VCaP (cell line): ENCODE measurements around the gene NPSR1.
A peak's percentile ranks its signal among the peaks of the same experiment; 100 is the strongest.

Experiments used
- H3K27ac ChIP-seq: fragments of 450-650 bp; 2 replicates; pipeline ENCODE4 v1.5.1; 2017
- CTCF ChIP-seq: fragments of 450-650 bp; conservative IDR thresholded peaks from 2 replicates; pipeline ENCODE4 v1.5.1; 2017; ENCODE audit warnings: mild to moderate bottlenecking, moderate library complexity

The NPSR1 gene

DNA sequence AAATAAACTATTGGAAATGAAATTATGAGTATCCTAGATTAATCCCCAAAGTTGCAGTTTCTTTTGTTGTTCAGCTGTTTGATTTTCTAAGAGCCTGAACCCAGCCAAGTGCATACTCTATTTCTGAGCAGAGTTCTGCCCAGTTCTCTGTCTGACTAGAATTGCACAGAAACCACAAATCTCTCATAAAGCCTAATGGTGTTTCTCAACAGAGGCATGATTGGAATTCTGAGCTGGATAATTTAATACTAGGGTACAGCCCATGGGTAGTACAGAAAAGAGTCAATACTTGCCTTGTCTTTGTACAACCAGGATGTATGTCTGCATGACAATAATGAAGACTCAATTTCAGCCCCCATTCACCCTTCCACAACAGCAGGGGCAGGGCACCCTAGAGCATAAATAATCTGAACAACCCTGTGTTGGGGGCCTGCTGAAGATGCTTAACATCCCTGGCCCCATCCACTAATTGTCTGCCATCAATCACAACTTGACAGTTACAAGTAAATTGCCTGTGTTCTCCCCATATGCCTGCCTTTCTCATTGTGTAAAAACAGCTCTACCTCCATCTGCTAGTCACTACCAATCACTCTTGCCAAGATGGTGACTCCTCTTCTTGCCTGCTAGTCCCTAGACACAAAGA is 114.4 kb downstream of the NPSR1 start:
- H3K27ac ChIP-seq = no peak overlapping the region
- no peak for TF ChIP-seq CTCF

DNA sequence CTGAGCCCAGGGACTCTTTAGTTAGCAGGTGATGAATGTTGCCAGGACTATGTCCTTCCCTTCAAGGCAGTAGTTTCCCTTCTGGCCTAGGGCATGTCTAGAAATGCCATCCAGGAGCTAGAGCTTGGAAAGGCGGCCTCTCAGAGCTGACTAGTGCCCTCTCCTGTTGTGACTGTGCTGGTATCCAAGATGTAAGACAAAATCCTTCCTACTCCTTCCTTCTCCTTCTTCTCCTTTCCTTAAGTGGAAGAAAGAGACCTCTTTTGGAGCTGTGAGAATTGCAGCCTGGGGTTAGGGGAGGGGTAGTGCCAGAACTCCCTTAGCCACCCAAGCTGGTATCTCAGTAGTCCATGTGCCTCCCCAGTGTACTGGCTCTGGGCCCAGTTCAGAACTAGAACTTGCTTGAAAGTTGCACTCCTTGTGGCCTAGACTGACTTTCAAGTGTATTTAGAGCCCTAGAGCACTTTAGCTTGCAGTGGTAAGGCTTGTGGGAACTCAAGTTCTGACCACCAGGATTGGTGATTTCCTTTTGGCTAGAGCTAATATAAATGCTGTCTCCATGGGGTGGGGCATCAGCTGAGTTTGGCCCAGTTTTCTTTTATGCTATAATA is 118.8 kb downstream of the NPSR1 start:
- no peak overlapping the region for H3K27ac ChIP-seq
- no peak for TF ChIP-seq CTCF

GRCh38 chr7:34780546-34780945 is 122.5 kb downstream of the NPSR1 start:
- no peak for TF ChIP-seq CTCF
- no peak overlapping the region for H3K27ac ChIP-seq

GRCh38 chr7:34787586-34787985 is 129.6 kb downstream of the NPSR1 start:
- no peak overlapping the region for H3K27ac ChIP-seq
- no peak for TF ChIP-seq CTCF

DNA sequence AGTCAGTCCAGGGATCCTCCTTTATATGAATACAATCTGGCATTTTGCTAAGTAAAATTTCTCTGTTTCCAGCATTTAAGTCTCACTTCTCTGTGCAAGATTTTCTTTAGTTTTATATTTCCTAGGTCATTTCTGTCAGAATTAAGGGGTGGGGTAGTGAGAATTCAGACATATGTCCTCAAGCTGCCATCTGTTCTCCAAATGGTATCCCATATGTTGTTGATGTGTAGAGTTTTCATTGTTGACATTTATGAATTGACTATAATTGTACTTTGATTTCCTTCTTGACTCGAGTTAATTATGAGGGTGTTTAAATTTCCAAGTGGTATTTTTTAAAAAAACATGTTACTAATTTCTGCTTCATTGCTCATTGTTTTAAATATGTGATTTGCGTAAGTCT is 148.8 kb downstream of the NPSR1 start:
- TF ChIP-seq CTCF = no peak
- H3K27ac ChIP-seq = no peak overlapping the region

- no peak overlapping the region for H3K27ac ChIP-seq
- TF ChIP-seq CTCF = no peak
Measured at GRCh38 chr7:34807548-34808340, 149.7 kb downstream of the NPSR1 start.

- H3K27ac ChIP-seq = peak overlapping the region; percentile 50
Measured at GRCh38 chr7:34814203-34814842, 156.3 kb downstream of the NPSR1 start.
